ACC112 (cell line): ENCODE data around the gene BAG5.

Experiments used
- H2AFZ ChIP-seq: fragments of 200-600 bp; sonication (generic); one replicate; pipeline ENCODE4 v1.6.0; 2017; ENCODE audit warnings: antibody characterized with exemption, low read length; ENCODE audit not compliant: unreplicated experiment
- H3K27ac ChIP-seq: fragments of 200-600 bp; sonication (generic); 2 replicates; pipeline ENCODE4 v1.5.1; 2014; ENCODE audit warnings: low read depth, mild to moderate bottlenecking, antibody characterized with exemption, low read length, moderate library complexity
- H3K27me3 ChIP-seq: fragments of 200-600 bp; sonication (generic); 2 replicates; pipeline ENCODE4 v1.6.1; 2014; ENCODE audit warnings: mild to moderate bottlenecking, antibody characterized with exemption, low read length, moderate library complexity, mixed read lengths; ENCODE audit not compliant: insufficient read depth
- H3K36me3 ChIP-seq: fragments of 200-600 bp; sonication (generic); 2 replicates; pipeline ENCODE4 v1.6.1; 2016; ENCODE audit warnings: mild to moderate bottlenecking, antibody characterized with exemption, low read length, moderate library complexity, mixed read lengths; ENCODE audit not compliant: insufficient read depth
- H3K4me1 ChIP-seq: fragments of 200-600 bp; sonication (generic); one replicate; pipeline ENCODE4 v1.6.1; 2016; ENCODE audit warnings: low read length, mixed read lengths; ENCODE audit not compliant: insufficient read depth, unreplicated experiment, control insufficient read depth
- H3K4me3 ChIP-seq: fragments of 200-600 bp; sonication (generic); 2 replicates; pipeline ENCODE4 v1.5.1; 2014; ENCODE audit warnings: mild to moderate bottlenecking, low read depth, low read length
- H3K79me2 ChIP-seq: fragments of 200-600 bp; sonication (generic); one replicate; pipeline ENCODE4 v1.6.0; 2016; ENCODE audit warnings: low read length; ENCODE audit not compliant: control insufficient read depth, unreplicated experiment, insufficient read depth

Gene BAG5

DNA sequence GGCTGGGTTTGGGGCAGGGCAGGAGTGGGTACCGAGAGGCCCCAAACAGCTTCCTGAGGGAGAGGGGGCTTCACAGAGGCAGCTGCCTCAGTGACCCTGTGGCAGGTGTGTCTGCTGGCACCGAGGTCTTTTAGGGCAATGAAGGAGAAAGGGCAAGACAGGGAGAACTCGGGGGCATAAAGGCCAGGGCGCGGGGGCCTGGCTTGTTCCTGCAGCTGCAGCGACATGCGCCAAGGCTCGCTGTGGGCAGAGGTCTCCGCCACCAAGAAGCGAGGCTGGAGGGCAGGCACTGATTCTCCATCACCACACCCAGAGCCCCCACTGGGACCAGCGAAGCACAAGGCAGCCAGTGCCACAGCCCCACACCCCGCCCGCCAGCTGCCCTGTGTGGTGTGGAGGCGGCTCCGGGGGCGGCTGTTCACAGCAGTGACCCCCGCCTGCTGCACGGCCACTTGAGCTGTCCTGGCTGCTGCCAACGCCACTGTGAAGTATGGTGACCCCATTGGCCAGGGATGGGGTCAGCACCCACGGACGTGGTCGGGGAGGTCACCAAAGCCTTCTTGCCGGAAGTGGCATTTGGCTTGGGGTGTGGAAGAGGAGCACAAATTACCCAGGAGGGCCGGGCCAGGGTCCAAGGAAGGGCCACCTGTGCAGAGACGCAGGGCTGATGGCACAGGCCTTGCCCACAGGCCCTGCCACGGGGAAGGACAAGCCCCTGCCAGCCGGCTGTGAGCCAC lies 16.4 kb downstream of the BAG5 start:
- Histone ChIP-seq H3K4me1 (peaks cover 29% of the 10 kb centered on the region), H3K4me3 (no peak overlapping the region), H3K36me3 (no peaks in the 10 kb centered on the region), H2AFZ (no peak overlapping the region), H3K79me2 (peaks cover 4% of the 10 kb centered on the region), H3K27ac (no peak overlapping the region), H3K27me3 (no peaks in the 10 kb centered on the region)

DNA sequence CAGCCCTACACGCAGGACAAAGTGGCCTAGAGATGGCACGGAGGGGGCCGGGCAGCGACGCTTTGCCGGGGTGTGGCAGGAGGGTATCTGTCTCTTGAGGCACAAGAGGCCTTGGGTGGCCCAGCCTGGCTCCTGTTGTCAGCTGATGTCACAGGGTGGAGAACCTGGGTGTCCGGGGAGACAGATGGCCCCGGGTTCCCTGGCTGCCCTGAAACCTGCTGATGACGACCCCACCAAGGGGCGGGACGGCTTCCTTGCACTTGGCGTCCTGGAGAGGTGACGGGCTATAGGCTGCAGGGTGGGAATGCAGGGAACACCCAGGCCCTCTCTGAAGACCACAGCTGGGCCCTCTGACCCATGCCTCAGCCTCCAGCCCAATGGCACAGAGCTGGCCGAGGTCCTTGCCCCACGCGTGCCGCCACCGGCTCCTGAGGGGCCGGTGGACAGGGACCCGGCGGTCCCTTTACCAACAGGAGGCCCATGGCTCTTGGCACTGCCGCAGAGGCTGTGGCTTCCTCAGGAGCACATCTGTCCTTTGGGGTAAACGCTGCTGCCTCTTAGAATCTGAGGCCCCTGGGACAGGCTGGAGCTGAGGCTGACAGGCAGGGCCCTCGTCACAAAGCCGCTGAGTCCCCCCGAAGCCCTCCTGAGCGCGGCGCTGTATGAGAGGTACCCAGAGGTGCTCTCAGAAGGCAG lies 17.1 kb downstream of the BAG5 start:
- H2AFZ ChIP-seq: no peak overlapping the region
- no peaks in the 10 kb centered on the region for H3K36me3 ChIP-seq
- peaks cover 4% of the 10 kb centered on the region for H3K79me2 ChIP-seq
- H3K4me3 ChIP-seq: no peak overlapping the region
- H3K27ac ChIP-seq: no peak overlapping the region
- H3K4me1 ChIP-seq: peaks cover 29% of the 10 kb centered on the region
- no peaks in the 10 kb centered on the region for H3K27me3 ChIP-seq

DNA sequence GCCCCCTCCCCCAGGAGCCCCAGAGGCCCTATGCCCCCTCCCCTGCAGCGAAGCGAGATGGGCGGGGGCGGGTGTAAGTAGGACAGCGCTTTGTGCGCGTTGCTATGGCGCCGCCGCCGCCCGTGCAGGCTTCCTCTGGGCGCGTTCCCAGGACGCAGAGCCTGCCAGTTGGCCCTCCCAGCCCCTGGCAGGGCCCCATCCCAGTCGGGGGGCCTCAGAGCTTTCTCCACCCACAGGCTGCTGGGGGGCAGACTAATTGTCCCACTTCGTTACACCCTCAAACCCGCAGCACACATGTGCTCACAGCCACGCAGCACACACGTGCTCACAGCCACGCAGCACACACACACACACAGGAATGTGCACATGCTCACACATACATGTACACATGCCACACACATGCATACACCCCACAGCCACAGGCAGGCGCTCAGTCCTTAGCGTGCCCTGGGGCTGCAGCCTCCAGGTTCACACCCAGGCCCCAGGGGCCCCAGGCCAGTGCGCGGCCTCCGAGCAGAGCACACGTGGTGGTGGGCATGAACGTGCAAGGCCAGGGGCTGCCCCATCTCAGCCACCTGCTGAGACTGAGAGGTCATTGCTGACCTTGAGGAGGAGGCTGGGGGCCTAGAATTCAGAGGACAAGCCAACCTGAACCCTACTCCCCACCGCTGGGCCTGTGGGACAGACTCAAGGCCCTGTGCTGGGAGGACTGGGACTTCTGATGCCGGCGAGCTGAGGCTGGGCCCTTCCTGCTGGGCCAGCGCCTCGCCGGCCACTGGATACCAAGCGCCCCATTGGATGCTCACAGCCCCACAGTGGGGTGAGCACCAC lies 17.9 kb downstream of the BAG5 start:
- H3K27ac ChIP-seq: no peak overlapping the region
- no peaks in the 10 kb centered on the region for H3K27me3 ChIP-seq
- no peak overlapping the region for H3K4me3 ChIP-seq
- H3K79me2 ChIP-seq: no peaks in the 10 kb centered on the region
- peaks cover 33% of the 10 kb centered on the region for H3K4me1 ChIP-seq
- H2AFZ ChIP-seq: no peak overlapping the region
- no peaks in the 10 kb centered on the region for H3K36me3 ChIP-seq

DNA sequence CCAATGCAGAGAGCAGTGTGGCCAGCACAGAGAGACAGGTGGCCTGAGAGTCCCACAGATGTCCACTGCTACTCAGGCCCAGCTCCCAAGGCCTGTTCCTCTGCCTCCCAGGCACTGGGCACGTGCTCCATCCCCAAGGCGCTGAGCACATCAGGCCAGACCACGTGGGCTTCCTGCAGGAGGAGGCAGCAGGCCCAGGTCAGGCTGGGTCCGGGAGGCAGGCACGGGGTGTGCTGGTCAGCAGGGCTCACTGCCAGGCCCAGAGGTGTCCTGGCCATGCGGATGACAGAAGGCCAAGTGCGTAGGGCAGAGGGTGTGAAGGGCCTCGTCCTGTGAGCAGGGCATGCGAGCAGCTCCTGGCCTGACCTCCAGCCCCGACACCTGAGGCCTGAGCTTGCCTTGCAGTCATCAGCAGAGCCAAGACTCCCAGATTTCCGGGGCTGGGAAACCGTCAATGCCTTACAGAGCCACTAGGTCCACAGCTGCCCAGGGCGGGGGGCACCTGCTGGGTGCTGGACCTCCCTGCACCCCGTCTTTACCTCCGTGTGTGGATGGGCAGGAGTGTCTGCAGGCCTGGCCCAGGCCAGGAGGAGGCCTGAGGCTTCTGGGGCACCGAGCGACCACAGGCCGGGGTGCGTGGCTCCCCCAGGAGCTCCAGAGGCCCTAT lies 18.6 kb downstream of the BAG5 start:
- Histone ChIP-seq H3K79me2 (no peaks in the 10 kb centered on the region), H3K27me3 (no peaks in the 10 kb centered on the region), H3K36me3 (no peaks in the 10 kb centered on the region), H3K4me1 (peaks cover 33% of the 10 kb centered on the region), H3K27ac (no peak overlapping the region), H3K4me3 (no peak overlapping the region), H2AFZ (no peak overlapping the region)

DNA sequence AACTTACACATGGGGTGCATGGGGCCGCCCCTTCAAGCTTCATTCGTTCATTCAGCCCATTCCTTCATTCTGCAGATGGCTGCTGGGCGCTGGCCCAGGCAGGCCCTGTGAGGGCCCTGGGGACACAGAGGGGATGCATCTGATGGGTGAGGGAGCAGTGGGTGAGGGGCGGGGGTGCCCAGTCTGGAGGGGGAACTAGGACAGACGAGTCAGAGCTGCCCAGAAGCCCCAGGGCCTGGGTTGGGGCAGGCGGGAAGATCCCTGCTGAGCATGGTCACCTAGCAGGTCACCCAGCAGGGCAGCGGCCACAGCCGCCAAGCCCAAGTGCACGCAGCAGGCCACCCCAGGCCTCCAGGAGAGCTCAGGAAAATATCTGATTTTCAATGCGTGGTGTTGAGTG lies 19.3 kb downstream of the BAG5 start:
- Histone ChIP-seq H3K27me3 (no peaks in the 10 kb centered on the region), H3K4me1 (peaks cover 33% of the 10 kb centered on the region), H2AFZ (no peak overlapping the region)

DNA sequence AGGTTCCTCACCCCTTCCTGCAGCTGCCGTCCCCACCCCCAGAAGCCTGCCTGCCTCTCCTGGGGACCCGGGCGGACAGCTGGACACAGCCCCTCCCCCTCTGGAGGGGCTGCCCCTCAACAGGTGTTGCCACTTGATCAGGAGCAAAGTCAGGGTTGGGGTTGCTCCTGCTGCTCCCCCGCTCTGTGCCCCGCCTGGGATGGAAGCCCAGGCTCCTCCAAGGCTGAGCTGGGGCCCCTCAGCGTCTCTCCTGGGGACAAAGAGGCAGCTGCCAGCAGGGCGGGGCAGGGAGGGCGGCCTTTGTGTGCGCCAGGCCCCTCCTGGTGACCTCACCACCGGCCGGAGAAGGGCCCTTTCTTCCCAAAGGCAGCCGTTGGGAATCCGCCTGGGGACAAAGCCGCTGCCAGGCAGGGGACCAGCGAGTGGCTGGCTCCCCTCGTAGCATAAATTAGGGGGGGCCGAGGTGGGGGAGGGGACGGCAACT lies 19.8 kb downstream of the BAG5 start:
- Histone ChIP-seq H2AFZ (no peak overlapping the region), H3K36me3 (no peaks in the 10 kb centered on the region), H3K4me1 (peaks cover 34% of the 10 kb centered on the region), H3K79me2 (no peaks in the 10 kb centered on the region), H3K27ac (no peak overlapping the region), H3K4me3 (no peak overlapping the region), H3K27me3 (no peaks in the 10 kb centered on the region)

More for the DNA sequence above, 19.3 kb downstream of the BAG5 start:
- Histone ChIP-seq H3K79me2 (no peaks in the 10 kb centered on the region), H3K4me3 (no peak overlapping the region), H3K36me3 (no peaks in the 10 kb centered on the region), H3K27ac (no peak overlapping the region)

DNA sequence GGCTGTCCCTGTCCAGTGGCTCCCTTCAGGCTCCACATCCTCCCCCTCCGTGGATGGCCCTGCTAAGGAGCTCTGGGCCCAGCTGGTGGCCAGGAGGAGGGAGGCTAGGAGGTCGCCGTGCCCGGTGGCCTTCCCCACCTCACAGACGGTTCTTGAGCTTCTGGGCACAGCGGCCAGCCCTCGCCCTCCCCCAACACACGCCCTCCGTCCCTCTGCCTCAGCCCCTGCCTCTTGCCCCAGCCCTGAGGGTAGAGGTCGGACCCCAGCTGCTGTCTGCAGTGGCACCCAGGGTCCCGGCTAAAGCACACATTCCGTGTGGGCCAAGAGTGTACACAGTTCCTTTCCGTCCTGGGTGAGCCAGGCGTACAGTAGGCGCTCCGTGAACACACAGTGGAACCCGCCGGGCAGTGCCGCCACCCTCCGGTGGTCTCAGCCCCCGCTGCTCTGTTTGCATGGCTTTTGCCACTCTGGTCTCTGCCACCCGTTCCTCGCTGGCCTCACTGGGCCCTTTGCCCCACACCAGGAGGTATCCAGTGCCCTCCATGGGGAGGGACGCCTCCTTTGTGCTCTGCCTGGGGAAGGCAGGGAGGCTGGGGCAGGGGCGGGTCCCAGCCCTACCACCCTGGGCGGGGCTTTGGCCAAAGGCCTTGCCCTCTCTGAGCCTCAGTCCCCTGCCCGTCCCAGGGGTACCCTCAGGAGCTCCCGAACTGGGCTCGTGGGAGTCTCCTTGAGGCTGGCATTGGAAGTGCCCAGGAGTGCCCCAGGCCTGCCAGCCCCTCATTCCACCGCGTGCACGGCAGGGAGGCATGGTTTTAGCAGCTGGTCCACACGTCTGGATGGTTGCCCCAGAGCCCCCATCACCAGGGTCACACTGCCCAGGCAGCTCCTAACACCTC lies 20.5 kb downstream of the BAG5 start:
- Histone ChIP-seq H3K27me3 (no peaks in the 10 kb centered on the region), H3K4me3 (no peak overlapping the region), H3K79me2 (no peaks in the 10 kb centered on the region), H3K27ac (peak overlapping the region; percentile 65; the same call in 1 of the 2 replicates), H3K4me1 (peaks cover 39% of the 10 kb centered on the region), H3K36me3 (no peaks in the 10 kb centered on the region), H2AFZ (no peak overlapping the region)

DNA sequence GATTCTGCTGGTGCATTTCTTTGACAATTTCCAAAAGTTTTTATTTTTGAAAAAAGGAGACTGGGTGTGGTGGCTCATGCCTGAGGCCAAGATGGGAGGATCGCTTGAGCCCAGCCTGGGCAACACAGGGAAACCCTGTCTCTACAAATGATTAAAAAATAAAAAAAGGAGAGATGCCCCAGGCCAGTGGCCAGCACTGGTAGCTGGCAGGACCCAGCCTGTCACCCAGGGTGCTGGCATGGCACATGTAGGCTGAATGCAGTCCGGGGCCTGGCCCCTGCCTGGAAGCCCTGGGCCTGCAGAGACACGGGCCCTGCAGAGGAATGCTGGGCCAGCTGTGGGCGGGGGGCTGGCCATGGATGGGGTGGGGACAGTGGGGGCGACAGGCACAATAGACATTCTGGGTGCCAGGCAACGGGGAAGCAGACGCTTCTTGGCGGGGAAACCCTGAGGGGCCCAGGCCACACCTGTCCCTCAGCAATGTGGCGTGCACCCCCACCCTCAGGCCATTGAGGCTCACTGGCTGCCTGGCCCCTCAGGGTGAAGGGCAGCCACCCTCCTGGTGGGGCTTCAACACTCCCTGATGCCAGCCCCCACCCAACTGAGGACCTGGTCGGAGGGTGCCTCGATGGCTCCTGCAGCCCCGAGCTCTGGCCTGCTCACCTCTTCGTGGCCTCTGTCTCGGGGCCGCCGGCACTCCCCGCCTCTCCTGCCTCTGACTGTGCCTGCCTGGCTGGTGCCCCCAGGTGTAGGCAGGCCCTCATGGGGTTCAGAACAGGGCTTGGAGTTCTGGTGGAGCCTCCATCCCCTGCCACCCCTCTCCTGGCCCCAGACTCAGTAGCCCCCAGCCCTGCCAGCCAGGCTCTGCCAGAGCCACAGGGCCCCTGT lies 21.4 kb downstream of the BAG5 start:
- H3K27ac ChIP-seq: peak overlapping the region; percentile 65

More for the DNA sequence above, 21.4 kb downstream of the BAG5 start:
- H3K27me3 ChIP-seq: no peaks in the 10 kb centered on the region
- no peaks in the 10 kb centered on the region for H3K36me3 ChIP-seq
- no peaks in the 10 kb centered on the region for H3K79me2 ChIP-seq
- peak overlapping the region; percentile 41 for H2AFZ ChIP-seq
- peaks cover 39% of the 10 kb centered on the region for H3K4me1 ChIP-seq
- H3K4me3 ChIP-seq: peak overlapping the region; percentile 50; the same call in 1 of the 2 replicates
